ENCODE results near the gene MMD2.

GRCh38 chr7:4905171-4905570 is 53.8 kb downstream of the MMD2 start:
- TF ChIP-seq CEBPB (IDR thresholded peaks at IDR 0.05) (no peak), EP300 (IDR thresholded peaks at IDR 0.05; ENCODE audit: borderline replicate concordance) (no peak), RAD21 (IDR thresholded peaks at IDR 0.05; ENCODE audit: low read depth) (no peak), YY1 (IDR thresholded peaks at IDR 0.05; ENCODE audit: low read depth) (no peak), MAX (IDR thresholded peaks at IDR 0.05) (no peak), FOXM1 (IDR thresholded peaks at IDR 0.05; ENCODE audit: borderline replicate concordance, low read depth) (no peak), NFIC (IDR thresholded peaks at IDR 0.05) (no peak), TEAD4 (IDR thresholded peaks at IDR 0.05) (no peak), REST (IDR thresholded peaks at IDR 0.05; ENCODE audit: low read depth) (no peak), TAF1 (IDR thresholded peaks at IDR 0.05; ENCODE audit: low read depth) (no peak), ZBTB7A (IDR thresholded peaks at IDR 0.05; ENCODE audit: low read depth) (no peak), USF1 (IDR thresholded peaks at IDR 0.05) (no peak), CREB1 (IDR thresholded peaks at IDR 0.05; ENCODE audit: low read depth) (no peak), EGR1 (IDR thresholded peaks at IDR 0.05) (no peak)
